Esophagus squamous epithelium (tissue), 4 donors: ENCODE measurements around the gene PRKG1.

Source experiments
- POLR2A ChIP-seq, 4 donors: fragments of 450-650 bp; IDR thresholded peaks; one replicate each; pipeline ENCODE4 v1.6.1; 2017; ENCODE audit warnings: antibody characterized with exemption in 4 of 4, mild to moderate bottlenecking in 4 of 4, moderate library complexity in 3 of 4
- TF ChIP-seq, protein P1 (sequence below), 6 experiments: fragments of 450-650 bp in 4 of 6; fragments of 200-600 bp in 2 of 6; sonication (generic) in 2 of 6; IDR thresholded peaks; one replicate each; pipeline ENCODE4 v1.5.1; 2016 to 2019; ENCODE audit warnings: antibody characterized with exemption in 6 of 6, mild to moderate bottlenecking in 4 of 6, moderate library complexity in 4 of 6

DNA sequence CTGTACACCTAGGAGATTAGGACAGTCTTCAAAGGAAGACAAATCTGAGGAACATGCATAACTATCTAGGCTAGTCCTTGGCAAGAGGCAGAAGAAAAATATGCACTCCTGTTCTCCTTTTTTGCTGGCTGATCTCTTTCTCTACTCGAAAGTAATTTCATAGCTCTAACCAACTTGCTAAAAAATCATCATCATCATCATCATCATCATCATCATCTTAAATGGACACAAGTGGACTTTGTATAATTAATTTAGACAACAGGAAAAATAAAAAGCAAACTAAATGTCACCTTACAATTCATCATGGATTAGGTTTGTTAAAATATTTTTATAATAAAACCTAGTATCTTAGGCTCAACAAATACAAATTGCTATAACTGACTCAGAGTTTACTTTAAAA is 1192.6 kb downstream of the PRKG1 start:
- TF ChIP-seq, protein P1, sequence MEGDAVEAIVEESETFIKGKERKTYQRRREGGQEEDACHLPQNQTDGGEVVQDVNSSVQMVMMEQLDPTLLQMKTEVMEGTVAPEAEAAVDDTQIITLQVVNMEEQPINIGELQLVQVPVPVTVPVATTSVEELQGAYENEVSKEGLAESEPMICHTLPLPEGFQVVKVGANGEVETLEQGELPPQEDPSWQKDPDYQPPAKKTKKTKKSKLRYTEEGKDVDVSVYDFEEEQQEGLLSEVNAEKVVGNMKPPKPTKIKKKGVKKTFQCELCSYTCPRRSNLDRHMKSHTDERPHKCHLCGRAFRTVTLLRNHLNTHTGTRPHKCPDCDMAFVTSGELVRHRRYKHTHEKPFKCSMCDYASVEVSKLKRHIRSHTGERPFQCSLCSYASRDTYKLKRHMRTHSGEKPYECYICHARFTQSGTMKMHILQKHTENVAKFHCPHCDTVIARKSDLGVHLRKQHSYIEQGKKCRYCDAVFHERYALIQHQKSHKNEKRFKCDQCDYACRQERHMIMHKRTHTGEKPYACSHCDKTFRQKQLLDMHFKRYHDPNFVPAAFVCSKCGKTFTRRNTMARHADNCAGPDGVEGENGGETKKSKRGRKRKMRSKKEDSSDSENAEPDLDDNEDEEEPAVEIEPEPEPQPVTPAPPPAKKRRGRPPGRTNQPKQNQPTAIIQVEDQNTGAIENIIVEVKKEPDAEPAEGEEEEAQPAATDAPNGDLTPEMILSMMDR (IDR thresholded peaks at IDR 0.05) = no peak
- no peak for TF ChIP-seq POLR2A (IDR thresholded peaks at IDR 0.05)
